H9 (cell line): Measurements from ENCODE around the gene SNX14. TPM values are rescaled to one million over a fixed set of nuclear protein-coding genes. Genes with fewer than 3 reads are reported as not detected.

Source experiments
- DNase-seq: peaks from one replicate; pipeline ENCODE4 v3.0.0-alpha.2; 2017
- H2AFZ ChIP-seq: one replicate; pipeline ENCODE4 v1.6.1; 2013; ENCODE audit warnings: mild to moderate bottlenecking, low read length, control low read depth, moderate library complexity
- H2AK5ac ChIP-seq: 2 replicates; pipeline ENCODE4 v1.6.1; 2013; ENCODE audit warnings: low read length, control low read depth, mixed read lengths; ENCODE audit not compliant: insufficient read length
- H2BK120ac ChIP-seq: one replicate; pipeline ENCODE4 v1.6.1; 2013; ENCODE audit warnings: low read depth, mild to moderate bottlenecking, low read length, control low read depth, inconsistent platforms; ENCODE audit not compliant: poor library complexity, severe bottlenecking
- H2BK12ac ChIP-seq: 2 replicates; pipeline ENCODE4 v1.6.1; 2013; ENCODE audit warnings: low read length, control low read depth, mixed read lengths, low read depth; ENCODE audit not compliant: insufficient read length
- H2BK15ac ChIP-seq: 2 replicates; pipeline ENCODE4 v1.6.1; 2013; ENCODE audit warnings: low read depth, low read length, control low read depth
- H2BK20ac ChIP-seq: one replicate; pipeline ENCODE4 v1.6.1; 2013; ENCODE audit warnings: low read depth, mild to moderate bottlenecking, low read length, control low read depth, inconsistent platforms; ENCODE audit not compliant: poor library complexity, severe bottlenecking
- H2BK5ac ChIP-seq: 2 replicates; pipeline ENCODE4 v1.6.1; 2013; ENCODE audit warnings: low read length, control low read depth, mixed read lengths; ENCODE audit not compliant: insufficient read length
- H3K14ac ChIP-seq: 2 replicates; pipeline ENCODE4 v1.6.1; 2013; ENCODE audit warnings: low read length, control low read depth; ENCODE audit not compliant: insufficient read depth
- H3K18ac ChIP-seq: 2 replicates; pipeline ENCODE4 v1.6.1; 2013; ENCODE audit warnings: low read depth, mild to moderate bottlenecking, mixed read lengths, low read length, control low read depth; ENCODE audit not compliant: insufficient read length
- H3K23ac ChIP-seq: 2 replicates; pipeline ENCODE4 v1.6.1; 2013; ENCODE audit warnings: low read length, control low read depth, mixed read lengths, low read depth; ENCODE audit not compliant: insufficient read length
- H3K23me2 ChIP-seq: 2 replicates; pipeline ENCODE4 v1.6.1; 2013; ENCODE audit warnings: low read depth, mild to moderate bottlenecking, mixed read lengths, low read length, control low read depth; ENCODE audit not compliant: insufficient read length, poor library complexity, severe bottlenecking
- H3K27ac ChIP-seq: 2 replicates; pipeline ENCODE4 v1.5.1; 2013; ENCODE audit warnings: low read length, control low read depth, mixed read lengths, low read depth; ENCODE audit not compliant: insufficient read length
- H3K27me3 ChIP-seq: 2 replicates; pipeline ENCODE4 v1.6.1; 2013; ENCODE audit warnings: low read length, control low read depth, inconsistent platforms; ENCODE audit not compliant: insufficient read depth
- H3K4ac ChIP-seq: 2 replicates; pipeline ENCODE4 v1.6.1; 2013; ENCODE audit warnings: low read depth, mild to moderate bottlenecking, control low read depth, inconsistent platforms, low read length, moderate library complexity
- H3K4me1 ChIP-seq: 2 replicates; pipeline ENCODE4 v1.6.1; 2013; ENCODE audit warnings: low read length, control low read depth, inconsistent platforms; ENCODE audit not compliant: insufficient read depth
- H3K4me2 ChIP-seq: 2 replicates; pipeline ENCODE4 v1.6.1; 2013; ENCODE audit warnings: low read length, control low read depth, mixed read lengths; ENCODE audit not compliant: insufficient read length, insufficient read depth
- H3K56ac ChIP-seq: 2 replicates; pipeline ENCODE4 v1.6.1; 2013; ENCODE audit warnings: low read depth, mild to moderate bottlenecking, mixed read lengths, low read length, control low read depth; ENCODE audit not compliant: insufficient read length
- H3K79me1 ChIP-seq: 2 replicates; pipeline ENCODE4 v1.6.1; 2013; ENCODE audit warnings: low read depth, mild to moderate bottlenecking, moderate library complexity, low read length, control low read depth, inconsistent platforms; ENCODE audit not compliant: insufficient read depth, poor library complexity, severe bottlenecking
- H3K79me2 ChIP-seq: 2 replicates; pipeline ENCODE4 v1.6.1; 2013; ENCODE audit warnings: low read length, control low read depth, inconsistent platforms; ENCODE audit not compliant: insufficient read depth
- H3K9ac ChIP-seq: 2 replicates; pipeline ENCODE4 v1.6.1; 2013; ENCODE audit warnings: low read length, control low read depth, mixed read lengths; ENCODE audit not compliant: insufficient read length; ENCODE audit errors: extremely low read depth
- H3K9me3 ChIP-seq: one replicate; pipeline ENCODE4 v1.6.1; 2013; ENCODE audit warnings: low read depth, low read length, inconsistent platforms; ENCODE audit not compliant: control insufficient read depth
- H3T11ph ChIP-seq: one replicate; pipeline ENCODE4 v1.6.1; 2013; ENCODE audit warnings: mild to moderate bottlenecking, low read length, control low read depth, inconsistent platforms
- H4K20me1 ChIP-seq: one replicate; pipeline ENCODE4 v1.6.1; 2013; ENCODE audit not compliant: control insufficient read depth, insufficient read length, insufficient read depth
- H4K5ac ChIP-seq: 2 replicates; pipeline ENCODE4 v1.6.1; 2013; ENCODE audit warnings: low read depth, mild to moderate bottlenecking, mixed read lengths, low read length, control low read depth; ENCODE audit not compliant: insufficient read length
- H4K8ac ChIP-seq: replicated peaks from 2 replicates; pipeline ENCODE4 v1.6.1; 2013; ENCODE audit warnings: low read length, control low read depth, mixed read lengths, low read depth; ENCODE audit not compliant: insufficient read length
- H4K91ac ChIP-seq: 2 replicates; pipeline ENCODE4 v1.6.1; 2013; ENCODE audit warnings: low read depth, mild to moderate bottlenecking, moderate library complexity, mixed read lengths, low read length, control low read depth; ENCODE audit not compliant: insufficient read length
- H3K27ac Mint-ChIP-seq, 3 experiments: 2 replicates in 2 of 3; 3 replicates in 1 of 3; pipeline ENCODE4 v1.8.0; 2020 to 2021; ENCODE audit warnings: mixed read lengths in 3 of 3, mild to moderate bottlenecking in 1 of 3, moderate library complexity in 1 of 3
- H3K27me3 Mint-ChIP-seq: 2 replicates; pipeline ENCODE4 v1.8.0; 2021; ENCODE audit warnings: low read depth, mild to moderate bottlenecking, moderate library complexity, mixed read lengths
- H3K36me3 Mint-ChIP-seq, 3 experiments: 2 replicates in 2 of 3; 3 replicates in 1 of 3; pipeline ENCODE4 v1.8.0; 2020 to 2021; ENCODE audit warnings: low read depth in 3 of 3, mixed read lengths in 3 of 3; ENCODE audit not compliant: insufficient read depth in 1 of 3
- H3K4me1 Mint-ChIP-seq, 2 experiments: 2 replicates each; pipeline ENCODE4 v1.8.0; 2020; ENCODE audit warnings: mixed read lengths in 2 of 2
- H3K4me3 Mint-ChIP-seq, 2 experiments: 2 replicates in 1 of 2; 3 replicates in 1 of 2; pipeline ENCODE4 v1.8.0; 2020 to 2021; ENCODE audit warnings: mild to moderate bottlenecking in 2 of 2, mixed read lengths in 2 of 2, moderate library complexity in 1 of 2
- H3K9me3 Mint-ChIP-seq, 2 experiments: 2 replicates in 1 of 2; 3 replicates in 1 of 2; pipeline ENCODE4 v1.8.0; 2020; ENCODE audit warnings: mild to moderate bottlenecking in 2 of 2, mixed read lengths in 2 of 2, moderate library complexity in 1 of 2
- CTCF ChIP-seq: fragments of 200-600 bp; sonication (generic); conservative IDR thresholded peaks from 3 replicates; pipeline ENCODE4 v1.8.0; 2021; ENCODE audit warnings: antibody characterized with exemption, mild to moderate bottlenecking
- WGBS: extraction: QIAGEN DNeasy Blood & Tissue Kit; methylation state at CpG from one replicate; pipeline ENCODE4 v1.1.7; 2013; ENCODE audit warnings: missing lambda C conversion rate, low lambda C conversion rate, mixed read lengths; ENCODE audit not compliant: insufficient read length; ENCODE audit errors: extremely low coverage; 5-methylcytosine and 5-hydroxymethylcytosine counted together
- total RNA-seq: library from RNA; stranded (reverse); gene quantifications from 2 replicates; pipeline ENCODE4 v1.2.1, GENCODE V29; 2021

Gene SNX14
- total RNA-seq, 1 experiment from 2014 or later: 33.0 TPM

GRCh38 chr6:85473748-85474147 is 119.9 kb downstream of the SNX14 start:
- H3K4me1 ChIP-seq: no peaks in the 10 kb centered on the region
- H3K56ac ChIP-seq: no peak overlapping the region
- H3K4me2 ChIP-seq: no peak overlapping the region
- H3K36me3 Mint-ChIP-seq: peaks cover 0 to 13% (median 3%) of the 10 kb centered on the region in 3 experiments; a peak in 3 of 7 replicates
- H2BK12ac ChIP-seq: no peak overlapping the region
- peaks cover 0 to 2% of the 10 kb centered on the region in 2 experiments; a peak in 2 of 4 replicates for H3K4me1 Mint-ChIP-seq
- no peak overlapping the region for H3K4me3 Mint-ChIP-seq
- no peaks in the 10 kb centered on the region for H3K79me1 ChIP-seq
- no peak for TF ChIP-seq CTCF
- no peaks in the 10 kb centered on the region for H3K9me3 ChIP-seq
- H4K5ac ChIP-seq: no peak overlapping the region
- H2AFZ ChIP-seq: no peak overlapping the region
- no peak overlapping the region for H3K14ac ChIP-seq
- H3K79me2 ChIP-seq: no peaks in the 10 kb centered on the region
- H4K20me1 ChIP-seq: no peaks in the 10 kb centered on the region
- H3K27me3 Mint-ChIP-seq: no peaks in the 10 kb centered on the region
- no peak overlapping the region for H3K18ac ChIP-seq
- WGBS: no CpG with 5 or more reads among the region's 1 CpG
- H3K4ac ChIP-seq: no peak overlapping the region
- no peak overlapping the region for H4K91ac ChIP-seq
- no peak for DNase-seq
- H3T11ph ChIP-seq: no peak overlapping the region
- H4K8ac ChIP-seq: no peak overlapping the region
- no peak overlapping the region for H2BK20ac ChIP-seq
- H3K9ac ChIP-seq: no peak overlapping the region
- no peak overlapping the region for H3K27ac ChIP-seq
- peaks cover 10 to 15% of the 10 kb centered on the region in 2 experiments for H3K9me3 Mint-ChIP-seq
- H3K23ac ChIP-seq: no peak overlapping the region
- H3K23me2 ChIP-seq: no peaks in the 10 kb centered on the region
- no peak overlapping the region for H2AK5ac ChIP-seq
- H2BK120ac ChIP-seq: no peak overlapping the region
- no peak overlapping the region for H3K27ac Mint-ChIP-seq
- H2BK15ac ChIP-seq: no peak overlapping the region
- H2BK5ac ChIP-seq: no peak overlapping the region
- no peaks in the 10 kb centered on the region for H3K27me3 ChIP-seq
